HepG2 (cell line): ENCODE results near the gene CGB3. TPM values are rescaled to one million over a fixed set of nuclear protein-coding genes. Genes with fewer than 3 reads are reported as not detected.

Source experiments
- ATAC-seq: fragments of 200-7000 bp; cut with Tn5 transposase; 3 replicates; pipeline ENCODE4 v1.9.1; 2020; ENCODE audit warnings: mild to moderate bottlenecking, moderate library complexity
- BruUV-seq: library from RNA; stranded (reverse); fragments of 400-500 nt; replicated peaks from 2 replicates; lab custom pipeline; 2021; lab: Mats Ljungman, UMichigan
- CTCF ChIA-PET: fragments of 300-600 bp; formaldehyde crosslinking; extraction: SDS; loops from one replicate; lab custom pipeline; 2021; ENCODE audit warnings: low total read pairs, inconsistent platforms, low intra/inter-chr PET ratio; lab: Yijun Ruan, JAX
- POLR2A ChIA-PET: fragments of 350-600 bp; sonication (Branson Sonifier 250); formaldehyde crosslinking; loops from one replicate; lab custom pipeline; 2020; ENCODE audit warnings: antibody characterized with exemption, inconsistent platforms; lab: Yijun Ruan, JAX
- DNase-seq: peaks from one replicate; pipeline ENCODE4 v3.0.0-alpha.2; 2015; ENCODE audit warnings: low spot score
- FAIRE-seq: peaks from 3 replicates; lab custom pipeline; 2011; peaks lifted over from hg19 to GRCh38; lab: Jason Lieb, UNC
- H2AFZ ChIP-seq: one replicate; pipeline ENCODE4 v1.6.1; 2011; ENCODE audit warnings: low read length, inconsistent platforms
- H3K27ac ChIP-seq: fragments of 300-600 bp; 3 replicates; pipeline ENCODE4 v1.8.0; 2011; ENCODE audit warnings: mixed run types, mild to moderate bottlenecking, mixed read lengths, low read length, inconsistent platforms; ENCODE audit not compliant: insufficient read depth; ENCODE audit errors: extremely low read length
- H3K27me3 ChIP-seq, 2 experiments: fragments of 200-600 bp in 1 of 2; 2 replicates in 1 of 2; 3 replicates in 1 of 2; pipeline versions ENCODE4 v1.6.0 to v1.8.0; 2011; ENCODE audit warnings: low read length in 2 of 2, mild to moderate bottlenecking in 2 of 2, moderate library complexity in 2 of 2, inconsistent platforms in 1 of 2; ENCODE audit not compliant: insufficient read depth in 2 of 2, control insufficient read depth in 1 of 2
- H3K36me3 ChIP-seq, 2 experiments: fragments of 200-600 bp in 1 of 2; replicated peaks in 1 of 2; 2 replicates in 1 of 2; 3 replicates in 1 of 2; pipeline versions ENCODE4 v1.5.1 to v1.8.0; 2011; ENCODE audit warnings: low read length in 2 of 2, inconsistent platforms in 1 of 2; ENCODE audit not compliant: insufficient read depth in 2 of 2, control insufficient read depth in 1 of 2
- H3K4me1 ChIP-seq: 2 replicates; pipeline ENCODE4 v1.5.1; 2012; ENCODE audit warnings: low read length, inconsistent platforms; ENCODE audit not compliant: insufficient read depth
- H3K4me2 ChIP-seq: 2 replicates; pipeline ENCODE4 v1.6.0; 2011; ENCODE audit warnings: low read depth, low read length, inconsistent platforms
- H3K4me3 ChIP-seq, 3 experiments: fragments of 200-600 bp in 1 of 3; sonication (generic), shearing (Covaris generic) in 1 of 3; replicated peaks in 1 of 3; 2 replicates each; pipeline ENCODE4 v1.5.1; 2011 to 2016; ENCODE audit warnings: low read length in 3 of 3, inconsistent platforms in 2 of 3, low read depth in 2 of 3, mild to moderate bottlenecking in 2 of 3, control low read depth in 1 of 3, mixed read lengths in 1 of 3; ENCODE audit not compliant: insufficient read depth in 1 of 3
- H3K79me2 ChIP-seq: one replicate; pipeline ENCODE4 v1.6.1; 2011; ENCODE audit warnings: low read length, inconsistent platforms; ENCODE audit not compliant: insufficient read depth
- H3K9ac ChIP-seq: 2 replicates; pipeline ENCODE4 v1.6.0; 2011; ENCODE audit warnings: mild to moderate bottlenecking, low read depth, low read length, inconsistent platforms; ENCODE audit not compliant: insufficient read depth
- H3K9me3 ChIP-seq: 2 replicates; pipeline ENCODE4 v1.5.1; 2012; ENCODE audit warnings: mild to moderate bottlenecking, low read length
- H4K20me1 ChIP-seq: 2 replicates; pipeline ENCODE4 v1.6.0; 2011; ENCODE audit warnings: inconsistent platforms, mild to moderate bottlenecking, low read length, moderate library complexity; ENCODE audit not compliant: insufficient read depth
- FOXA3 ChIP-seq: IDR thresholded peaks from 2 replicates; pipeline ENCODE4 v1.6.1; 2016; ENCODE audit warnings: missing genetic modification reagents, missing compliant biosample characterization
- KDM2A ChIP-seq: sonication (generic); formaldehyde crosslinking; IDR thresholded peaks from 2 replicates; pipeline ENCODE4 v1.4.0; 2020; ENCODE audit warnings: low read depth, missing genetic modification reagents, borderline replicate concordance
- MAX ChIP-seq: IDR thresholded peaks from 2 replicates; pipeline ENCODE4 v1.6.1; 2012; ENCODE audit warnings: inconsistent platforms
- MAZ ChIP-seq, 2 experiments: sonication (generic) in 1 of 2; formaldehyde crosslinking in 1 of 2; IDR thresholded peaks; 2 replicates each; pipeline versions ENCODE4 v1.5.0 to v1.6.1; 2012 to 2020; ENCODE audit warnings: low read depth in 2 of 2, mild to moderate bottlenecking in 2 of 2, borderline replicate concordance in 1 of 2, improper control_type of control experiment in 1 of 2, low read length in 1 of 2, missing genetic modification reagents in 1 of 2, moderate library complexity in 1 of 2
- MYC ChIP-seq: sonication (generic); formaldehyde crosslinking; IDR thresholded peaks from 2 replicates; pipeline ENCODE4 v1.9.0; 2021; ENCODE audit warnings: missing genetic modification reagents, borderline replicate concordance
- NR2C2 ChIP-seq: sonication (generic); formaldehyde crosslinking; IDR thresholded peaks from 2 replicates; pipeline ENCODE4 v1.4.0; 2020; ENCODE audit warnings: missing genetic modification reagents, mild to moderate bottlenecking, moderate library complexity, borderline replicate concordance
- RAD21 ChIP-seq: fragments of 450-650 bp; formaldehyde crosslinking; IDR thresholded peaks from 2 replicates; pipeline ENCODE4 v1.5.0; 2020; ENCODE audit warnings: mild to moderate bottlenecking
- ZMYM3 ChIP-seq: sonication (generic); formaldehyde crosslinking; IDR thresholded peaks from 2 replicates; pipeline ENCODE4 v1.5.1; 2020; ENCODE audit warnings: mild to moderate bottlenecking, missing genetic modification reagents
- ZNF709 ChIP-seq: sonication (generic); formaldehyde crosslinking; IDR thresholded peaks from 2 replicates; pipeline ENCODE4 v1.5.0; 2020; ENCODE audit warnings: mild to moderate bottlenecking, missing genetic modification reagents
- ZNF749 ChIP-seq: sonication (generic); formaldehyde crosslinking; IDR thresholded peaks from 2 replicates; pipeline ENCODE4 v1.8.0; 2022; ENCODE audit warnings: mild to moderate bottlenecking, missing genetic modification reagents, moderate library complexity, borderline replicate concordance
- ZNF766 ChIP-seq: sonication (generic); formaldehyde crosslinking; IDR thresholded peaks from 2 replicates; pipeline ENCODE4 v1.5.0; 2020; ENCODE audit warnings: missing genetic modification reagents, borderline replicate concordance
- WGBS: methylation state at CpG from one replicate; pipeline ENCODE4 v1.1.6; 2017; ENCODE audit warnings: low lambda C conversion rate; 5-methylcytosine and 5-hydroxymethylcytosine counted together
- in situ Hi-C: cut with HindIII; loops from 2 replicates; pipeline ENCODE4 v1.10.0; 2017; ENCODE audit warnings: low pct_unique_long_range_greater_than_20kb; ENCODE audit not compliant: extremely low pct_ligation_motif_present
- intact Hi-C: fragments of 100-400 bp; cut with micrococcal nuclease; formaldehyde crosslinking; loops from one replicate; pipeline ENCODE4 v1.10.0; 2022; ENCODE audit not compliant: unreplicated experiment
- polyA plus RNA-seq, 8 experiments: library from polyadenylated mRNA; depleted of rRNA in 3 of 8; stranded (reverse) in 7 of 8; unstranded in 1 of 8; fragments of >200 nt; fragmentation: Illumina TruSeq in 4 of 8; extraction: Trizol in 4 of 8; gene quantifications; 2 replicates each; pipeline versions ENCODE4 v1.2.1 to v1.2.3, GENCODE V29; 2011 to 2016; ENCODE audit warnings: low read depth in 4 of 8, missing spikeins in 1 of 8, mixed read lengths in 1 of 8; ENCODE audit not compliant: insufficient read depth in 1 of 8
- total RNA-seq, 5 experiments: library from RNA; depleted of rRNA; stranded (reverse); fragments of >200 nt; fragmentation: Illumina TruSeq; extraction: Trizol; gene quantifications; 2 replicates each; pipeline ENCODE4 v1.2.3, GENCODE V29; 2016; ENCODE audit warnings: low read depth in 1 of 5
- TF ChIP-seq, protein P1 (sequence below): sonication (generic); formaldehyde crosslinking; IDR thresholded peaks from 2 replicates; pipeline ENCODE4 v1.4.0; 2020; ENCODE audit warnings: missing genetic modification reagents; ENCODE audit errors: not compliant biosample characterization
- TF ChIP-seq, protein P2 (sequence below): sonication (generic); formaldehyde crosslinking; IDR thresholded peaks from 2 replicates; pipeline ENCODE4 v1.5.0; 2020; ENCODE audit warnings: mild to moderate bottlenecking, missing genetic modification reagents, moderate library complexity
- TF ChIP-seq, protein P3 (sequence below), 2 experiments: sonication (generic) in 1 of 2; formaldehyde crosslinking in 1 of 2; IDR thresholded peaks; 2 replicates each; pipeline versions ENCODE4 v1.4.0 to v1.6.1; 2018 to 2020; ENCODE audit warnings: missing genetic modification reagents in 2 of 2, borderline replicate concordance in 1 of 2, low read depth in 1 of 2, mild to moderate bottlenecking in 1 of 2, missing biosample characterization in 1 of 2

The CGB3 gene
- total and polyA plus RNA-seq, 2 of the 13 experiments (the other 11 are each of a cell fraction or from before 2014, with no cell fraction given), result not detected

GRCh38 chr19:49017666-49018351 is 6.3 kb downstream of the CGB3 start:
- POLR2A ChIA-PET, result interaction anchor here (2.9 kb wide), 1 partner anchor 24 kb away, joined by 21 read pairs; the partner anchor contains the start of genes GYS1 and RUVBL2
- intact Hi-C loops, result no loop called here
- TF ChIP-seq RAD21 (CRISPR knock-in tag) (peak; percentile 56), MYC (0 out of 2 replicates have a peak, but pooled peaks have one; percentile 28), ZNF709 (peak; percentile 36; the same call in 1 of the 2 replicates), NR2C2 (no peak), MAZ (IDR thresholded peaks at IDR 0.05; ENCODE audit: borderline replicate concordance, low read depth, low read length) (peak; percentile 42; the same call in 1 of the 2 replicates), MAZ (CRISPR knock-in tag; IDR thresholded peaks at IDR 0.05; ENCODE audit: low read depth) (no peak), FOXA3 (peak; percentile 7; the same call in 1 of the 2 replicates), MAX (peak; percentile 75), KDM2A (CRISPR knock-in tag) (peak; percentile 91), ZNF749 (0 out of 2 replicates have a peak, but pooled peaks have one; percentile 40), ZMYM3 (CRISPR knock-in tag) (no peak), ZNF766 (CRISPR knock-in tag) (0 out of 2 replicates have a peak, but pooled peaks have one; percentile 23)
- TF ChIP-seq, protein P1, sequence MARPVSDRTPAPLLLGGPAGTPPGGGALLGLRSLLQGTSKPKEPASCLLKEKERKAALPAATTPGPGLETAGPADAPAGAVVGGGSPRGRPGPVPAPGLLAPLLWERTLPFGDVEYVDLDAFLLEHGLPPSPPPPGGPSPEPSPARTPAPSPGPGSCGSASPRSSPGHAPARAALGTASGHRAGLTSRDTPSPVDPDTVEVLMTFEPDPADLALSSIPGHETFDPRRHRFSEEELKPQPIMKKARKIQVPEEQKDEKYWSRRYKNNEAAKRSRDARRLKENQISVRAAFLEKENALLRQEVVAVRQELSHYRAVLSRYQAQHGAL (CRISPR knock-in tag), result peak; percentile 29
- TF ChIP-seq, protein P2, sequence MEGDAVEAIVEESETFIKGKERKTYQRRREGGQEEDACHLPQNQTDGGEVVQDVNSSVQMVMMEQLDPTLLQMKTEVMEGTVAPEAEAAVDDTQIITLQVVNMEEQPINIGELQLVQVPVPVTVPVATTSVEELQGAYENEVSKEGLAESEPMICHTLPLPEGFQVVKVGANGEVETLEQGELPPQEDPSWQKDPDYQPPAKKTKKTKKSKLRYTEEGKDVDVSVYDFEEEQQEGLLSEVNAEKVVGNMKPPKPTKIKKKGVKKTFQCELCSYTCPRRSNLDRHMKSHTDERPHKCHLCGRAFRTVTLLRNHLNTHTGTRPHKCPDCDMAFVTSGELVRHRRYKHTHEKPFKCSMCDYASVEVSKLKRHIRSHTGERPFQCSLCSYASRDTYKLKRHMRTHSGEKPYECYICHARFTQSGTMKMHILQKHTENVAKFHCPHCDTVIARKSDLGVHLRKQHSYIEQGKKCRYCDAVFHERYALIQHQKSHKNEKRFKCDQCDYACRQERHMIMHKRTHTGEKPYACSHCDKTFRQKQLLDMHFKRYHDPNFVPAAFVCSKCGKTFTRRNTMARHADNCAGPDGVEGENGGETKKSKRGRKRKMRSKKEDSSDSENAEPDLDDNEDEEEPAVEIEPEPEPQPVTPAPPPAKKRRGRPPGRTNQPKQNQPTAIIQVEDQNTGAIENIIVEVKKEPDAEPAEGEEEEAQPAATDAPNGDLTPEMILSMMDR (CRISPR knock-in tag), result peak; percentile 57
- TF ChIP-seq, protein P3, sequence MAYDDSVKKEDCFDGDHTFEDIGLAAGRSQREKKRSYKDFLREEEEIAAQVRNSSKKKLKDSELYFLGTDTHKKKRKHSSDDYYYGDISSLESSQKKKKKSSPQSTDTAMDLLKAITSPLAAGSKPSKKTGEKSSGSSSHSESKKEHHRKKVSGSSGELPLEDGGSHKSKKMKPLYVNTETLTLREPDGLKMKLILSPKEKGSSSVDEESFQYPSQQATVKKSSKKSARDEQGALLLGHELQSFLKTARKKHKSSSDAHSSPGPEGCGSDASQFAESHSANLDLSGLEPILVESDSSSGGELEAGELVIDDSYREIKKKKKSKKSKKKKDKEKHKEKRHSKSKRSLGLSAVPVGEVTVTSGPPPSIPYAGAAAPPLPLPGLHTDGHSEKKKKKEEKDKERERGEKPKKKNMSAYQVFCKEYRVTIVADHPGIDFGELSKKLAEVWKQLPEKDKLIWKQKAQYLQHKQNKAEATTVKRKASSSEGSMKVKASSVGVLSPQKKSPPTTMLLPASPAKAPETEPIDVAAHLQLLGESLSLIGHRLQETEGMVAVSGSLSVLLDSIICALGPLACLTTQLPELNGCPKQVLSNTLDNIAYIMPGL (CRISPR knock-in tag; IDR thresholded peaks at IDR 0.05; ENCODE audit: borderline replicate concordance in 1 of 2, low read depth in 1 of 2), result peak in 1 of 2 experiments; percentile 43; a peak in 1 of 4 replicates

More at GRCh38 chr19:49017666-49018351, 6.3 kb downstream of the CGB3 start:
- 38% methylated on average over 23 of the region's 62 CpGs for WGBS
- Histone ChIP-seq H3K27me3 (peaks cover 0 to 25% of the 10 kb centered on the region in 2 experiments; a peak in 3 of 5 replicates), H3K79me2 (no peaks in the 10 kb centered on the region), H3K9me3 (no peaks in the 10 kb centered on the region), H4K20me1 (no peaks in the 10 kb centered on the region), H3K36me3 (peaks cover 4 to 19% of the 10 kb centered on the region in 2 experiments; a peak in 4 of 5 replicates), H3K4me3 (peak overlapping the region in 2 of 3 experiments; percentile 10 to 63; a peak in 3 of 6 replicates), H3K9ac (0 out of 2 replicates have a peak overlapping the region, but pooled peaks have one; percentile 54), H3K4me2 (peak overlapping the region; percentile 98), H2AFZ (no peak overlapping the region), H3K27ac (no peak overlapping the region), H3K4me1 (peaks cover 27% of the 10 kb centered on the region)
- peak; percentile 82 for ATAC-seq
- no peak for FAIRE-seq
- in situ Hi-C loops, result no loop called here
- CTCF ChIA-PET, result no interaction called here
- peak; percentile 41 for DNase-seq
- no TSS peak for BruUV-seq
